SK-N-SH treated with all-trans-retinoic acid at 6 μM for 48 hours (cell line): ENCODE data around the gene LTBP4.

Experiments used
- ATAC-seq: fragments of 200-7000 bp; cut with Tn5 transposase; 3 replicates; pipeline ENCODE4 v1.9.1; 2020; ENCODE audit warnings: mild to moderate bottlenecking, moderate library complexity
- ARNTL ChIP-seq: fragments of 450-650 bp; formaldehyde crosslinking; IDR thresholded peaks from 2 replicates; pipeline ENCODE4 v1.5.0; 2020; ENCODE audit warnings: low read depth, mild to moderate bottlenecking, moderate library complexity, borderline replicate concordance
- BACH2 ChIP-seq: fragments of 250-450 bp; sonication (Bioruptor Pico); IDR thresholded peaks from 2 replicates; pipeline ENCODE4 v1.9.0; 2021; ENCODE audit warnings: mild to moderate bottlenecking, borderline replicate concordance
- CREB5 ChIP-seq: fragments of 250-450 bp; sonication (Bioruptor Pico); IDR thresholded peaks from 2 replicates; pipeline ENCODE4 v1.5.1; 2020; ENCODE audit warnings: low read depth, mild to moderate bottlenecking, moderate library complexity
- CSDC2 ChIP-seq: fragments of 250-450 bp; sonication (Bioruptor Pico); IDR thresholded peaks from 2 replicates; pipeline ENCODE4 v1.5.0; 2020; ENCODE audit warnings: mild to moderate bottlenecking, moderate library complexity
- CSRNP3 ChIP-seq: fragments of 250-450 bp; sonication (Bioruptor Pico); IDR thresholded peaks from 2 replicates; pipeline ENCODE4 v1.5.1; 2021; ENCODE audit warnings: mild to moderate bottlenecking, moderate library complexity
- ESRRG ChIP-seq: fragments of 250-450 bp; sonication (Bioruptor Pico); IDR thresholded peaks from 2 replicates; pipeline ENCODE4 v1.6.1; 2021; ENCODE audit warnings: mild to moderate bottlenecking
- GLIS3 ChIP-seq: fragments of 250-450 bp; sonication (Bioruptor Pico); IDR thresholded peaks from 2 replicates; pipeline ENCODE4 v1.5.0; 2020; ENCODE audit warnings: mild to moderate bottlenecking, moderate library complexity
- OSR1 ChIP-seq: fragments of 250-450 bp; sonication (Bioruptor Pico); IDR thresholded peaks from 2 replicates; pipeline ENCODE4 v1.8.0; 2022; ENCODE audit warnings: moderate library complexity, mild to moderate bottlenecking, inconsistent platforms
- PATZ1 ChIP-seq: fragments of 250-450 bp; sonication (Bioruptor Pico); IDR thresholded peaks from 2 replicates; pipeline ENCODE4 v1.8.0; 2020; ENCODE audit warnings: mild to moderate bottlenecking, moderate library complexity, borderline replicate concordance
- POU6F1 ChIP-seq: fragments of 250-450 bp; sonication (Bioruptor Pico); IDR thresholded peaks from 2 replicates; pipeline ENCODE4 v1.8.0; 2021; ENCODE audit warnings: low read depth, mild to moderate bottlenecking, moderate library complexity, borderline replicate concordance
- PPARA ChIP-seq: fragments of 250-450 bp; sonication (Bioruptor Pico); IDR thresholded peaks from 2 replicates; pipeline ENCODE4 v1.5.0; 2020; ENCODE audit warnings: mild to moderate bottlenecking, borderline replicate concordance
- SNAI2 ChIP-seq: fragments of 250-450 bp; sonication (Bioruptor Pico); IDR thresholded peaks from 2 replicates; pipeline ENCODE4 v1.5.0; 2020; ENCODE audit warnings: mild to moderate bottlenecking, moderate library complexity
- TCF4 ChIP-seq: fragments of 250-450 bp; sonication (Bioruptor Pico); IDR thresholded peaks from 2 replicates; pipeline ENCODE4 v1.8.0; 2021; ENCODE audit warnings: mild to moderate bottlenecking, moderate library complexity, borderline replicate concordance
- TOX ChIP-seq: fragments of 250-450 bp; sonication (Bioruptor Pico); IDR thresholded peaks from 2 replicates; pipeline ENCODE4 v1.8.0; 2021; ENCODE audit warnings: mild to moderate bottlenecking, moderate library complexity, borderline replicate concordance
- TSHZ2 ChIP-seq: fragments of 250-450 bp; sonication (Bioruptor Pico); IDR thresholded peaks from 2 replicates; pipeline ENCODE4 v1.5.0; 2020; ENCODE audit warnings: mild to moderate bottlenecking, moderate library complexity
- ZC3H10 ChIP-seq: fragments of 250-450 bp; sonication (Bioruptor Pico); IDR thresholded peaks from 2 replicates; pipeline ENCODE4 v1.5.1; 2021; ENCODE audit warnings: mild to moderate bottlenecking, moderate library complexity
- ZFP3 ChIP-seq: fragments of 250-450 bp; sonication (Bioruptor Pico); IDR thresholded peaks from 2 replicates; pipeline ENCODE4 v1.5.0; 2020; ENCODE audit warnings: mild to moderate bottlenecking, moderate library complexity
- ZFP30 ChIP-seq: fragments of 450-650 bp; formaldehyde crosslinking; IDR thresholded peaks from 2 replicates; pipeline ENCODE4 v1.5.0; 2022; ENCODE audit warnings: mild to moderate bottlenecking, moderate library complexity
- ZNF565 ChIP-seq: fragments of 450-650 bp; formaldehyde crosslinking; conservative IDR thresholded peaks from 2 replicates; pipeline ENCODE4 v1.5.0; 2020; ENCODE audit warnings: low read depth, mild to moderate bottlenecking, moderate library complexity
- ZNF70 ChIP-seq: fragments of 450-650 bp; formaldehyde crosslinking; IDR thresholded peaks from 2 replicates; pipeline ENCODE4 v1.5.0; 2020; ENCODE audit warnings: mild to moderate bottlenecking, moderate library complexity
- ZNF8 ChIP-seq: fragments of 450-650 bp; formaldehyde crosslinking; IDR thresholded peaks from 2 replicates; pipeline ENCODE4 v1.5.0; 2020; ENCODE audit warnings: mild to moderate bottlenecking, moderate library complexity

The LTBP4 gene

GRCh38 chr19:40555978-40556689, 45.0 kb upstream of the LTBP4 start:
- no peak for ATAC-seq
- no peak for TF ChIP-seq CSRNP3
- no peak for TF ChIP-seq TCF4 (CRISPR knock-in tag)
- TF ChIP-seq ZNF8 = no peak
- TF ChIP-seq ZNF565 (CRISPR knock-in tag) = no peak
- TF ChIP-seq CSDC2 (CRISPR knock-in tag) = no peak
- TF ChIP-seq OSR1 = no peak
- no peak for TF ChIP-seq ZFP30
- no peak for TF ChIP-seq PATZ1 (CRISPR knock-in tag)
- TF ChIP-seq CREB5 (CRISPR knock-in tag) = no peak
- no peak for TF ChIP-seq ZFP3 (CRISPR knock-in tag)
- TF ChIP-seq POU6F1 (CRISPR knock-in tag) = no peak
- no peak for TF ChIP-seq ZNF70
- no peak for TF ChIP-seq SNAI2 (CRISPR knock-in tag)
- TF ChIP-seq TSHZ2 (CRISPR knock-in tag) = no peak
- no peak for TF ChIP-seq BACH2 (CRISPR knock-in tag)
- no peak for TF ChIP-seq ZC3H10
- TF ChIP-seq ARNTL (CRISPR knock-in tag) = no peak
- no peak for TF ChIP-seq PPARA (CRISPR knock-in tag)
- no peak for TF ChIP-seq TOX (CRISPR knock-in tag)

- ATAC-seq = no peak
- TF ChIP-seq PPARA (CRISPR knock-in tag) (no peak), TCF4 (CRISPR knock-in tag) (no peak), PATZ1 (CRISPR knock-in tag) (no peak), TSHZ2 (CRISPR knock-in tag) (no peak), GLIS3 (no peak), ESRRG (CRISPR knock-in tag) (no peak), CREB5 (CRISPR knock-in tag) (no peak)
Observed at GRCh38 chr19:40556953-40557530, 44.1 kb upstream of the LTBP4 start.
